Mammary epithelial cell (primary cell): Measurements from ENCODE around the gene C12orf54.

Experiments used
- CTCF ChIP-seq, 2 donors: IDR thresholded peaks in 1 of 2; conservative IDR thresholded peaks in 1 of 2; 2 replicates each; pipeline ENCODE4 v1.5.1; 2011 to 2012; ENCODE audit warnings: inconsistent platforms in 2 of 2, low read length in 2 of 2, mild to moderate bottlenecking in 2 of 2, control low read depth in 1 of 2, low read depth in 1 of 2; ENCODE audit not compliant: insufficient read depth in 1 of 2; ENCODE audit errors: extremely low read depth in 1 of 2
- EZH2 ChIP-seq: IDR thresholded peaks from 2 replicates; pipeline ENCODE4 v1.6.1; 2012; ENCODE audit warnings: low read length, inconsistent platforms, borderline replicate concordance

- no peak for TF ChIP-seq CTCF (conservative IDR thresholded peaks at IDR 0.05 in 1 of 2, IDR thresholded peaks at IDR 0.05 in 1 of 2; ENCODE audit: extremely low read depth in 1 of 2, insufficient read depth in 1 of 2, low read depth in 1 of 2, low read length in 2 of 2)
- no peak for TF ChIP-seq EZH2
These were observed 32.4 kb downstream of the C12orf54 start for GRCh38 chr12:48514728-48515127.
